ENCODE results near the gene SWSAP1. TPM values are rescaled to one million over a fixed set of nuclear protein-coding genes. Genes with fewer than 3 reads are reported as not detected.

SWSAP1 gene
- total and polyA plus RNA-seq, 9 of the 15 experiments (the other 6 are each of a cell fraction or from before 2014, with no cell fraction given), result 0.18 to 2.8 (median 1.7) TPM

DNA sequence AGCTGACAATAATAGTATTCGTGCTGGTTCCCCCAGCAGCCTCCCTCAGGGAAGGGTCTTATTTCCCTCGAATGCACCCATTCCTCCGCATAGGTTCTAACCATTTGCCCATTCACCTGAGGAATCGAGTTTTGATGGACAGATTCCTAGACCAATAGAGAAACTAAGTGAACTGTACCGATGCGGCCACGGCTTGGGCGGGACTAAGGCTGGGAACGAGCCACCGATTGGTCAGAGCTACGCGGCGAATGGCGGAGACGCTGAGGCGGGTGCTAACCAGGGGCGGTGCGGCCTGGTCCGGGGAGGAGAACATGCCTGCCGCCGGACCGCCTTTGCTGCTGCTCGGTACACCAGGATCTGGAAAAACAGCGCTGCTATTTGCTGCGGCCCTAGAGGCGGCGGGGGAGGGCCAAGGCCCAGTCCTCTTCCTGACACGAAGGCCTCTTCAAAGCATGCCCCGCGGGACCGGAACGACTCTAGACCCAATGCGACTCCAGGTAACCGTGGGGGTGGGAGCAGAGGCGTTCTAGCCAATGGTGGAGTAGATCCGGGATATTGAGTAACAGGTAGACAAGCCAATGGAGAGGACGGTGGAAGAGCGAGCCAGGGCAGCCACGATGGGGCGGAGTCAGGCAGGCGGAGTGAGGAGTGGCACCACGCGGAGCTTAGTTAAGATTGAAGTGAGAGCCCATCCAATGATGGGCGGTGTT lies at the start of gene SWSAP1 (continued):
- TF ChIP-seq, protein P1, sequence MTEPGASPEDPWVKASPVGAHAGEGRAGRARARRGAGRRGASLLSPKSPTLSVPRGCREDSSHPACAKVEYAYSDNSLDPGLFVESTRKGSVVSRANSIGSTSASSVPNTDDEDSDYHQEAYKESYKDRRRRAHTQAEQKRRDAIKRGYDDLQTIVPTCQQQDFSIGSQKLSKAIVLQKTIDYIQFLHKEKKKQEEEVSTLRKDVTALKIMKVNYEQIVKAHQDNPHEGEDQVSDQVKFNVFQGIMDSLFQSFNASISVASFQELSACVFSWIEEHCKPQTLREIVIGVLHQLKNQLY (CRISPR knock-in tag; conservative IDR thresholded peaks at IDR 0.05), result peak in 1 of 2 experiments; percentile 86; a peak in 1 of 4 replicates
- TF ChIP-seq DIDO1 (tag; IDR thresholded peaks at IDR 0.05; ENCODE audit: low read depth), result 0 out of 2 replicates have a peak, but pooled peaks have one; percentile 48
- no peak for TF ChIP-seq TFAM (CRISPR knock-in tag; conservative IDR thresholded peaks at IDR 0.05)
- no peak for TF ChIP-seq ZZZ3 (IDR thresholded peaks at IDR 0.05)
- TF ChIP-seq XRCC4 (IDR thresholded peaks at IDR 0.05; ENCODE audit: extremely low read depth, insufficient read depth, insufficient read length), result no peak
- TF ChIP-seq ZSCAN32 (CRISPR knock-in tag; IDR thresholded peaks at IDR 0.05), result 0 out of 2 replicates have a peak, but pooled peaks have one; percentile 50
- TF ChIP-seq NCOA1 (IDR thresholded peaks at IDR 0.05; ENCODE audit: low read depth), result 0 out of 2 replicates have a peak, but pooled peaks have one; percentile 8
- no peak for TF ChIP-seq ZNF121 (CRISPR knock-in tag; conservative IDR thresholded peaks at IDR 0.05)
- TF ChIP-seq RBM22 (IDR thresholded peaks at IDR 0.05; ENCODE audit: low read depth, low read length, poor library complexity, severe bottlenecking), result no peak
- TF ChIP-seq, protein P2, sequence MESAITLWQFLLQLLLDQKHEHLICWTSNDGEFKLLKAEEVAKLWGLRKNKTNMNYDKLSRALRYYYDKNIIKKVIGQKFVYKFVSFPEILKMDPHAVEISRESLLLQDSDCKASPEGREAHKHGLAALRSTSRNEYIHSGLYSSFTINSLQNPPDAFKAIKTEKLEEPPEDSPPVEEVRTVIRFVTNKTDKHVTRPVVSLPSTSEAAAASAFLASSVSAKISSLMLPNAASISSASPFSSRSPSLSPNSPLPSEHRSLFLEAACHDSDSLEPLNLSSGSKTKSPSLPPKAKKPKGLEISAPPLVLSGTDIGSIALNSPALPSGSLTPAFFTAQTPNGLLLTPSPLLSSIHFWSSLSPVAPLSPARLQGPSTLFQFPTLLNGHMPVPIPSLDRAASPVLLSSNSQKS (CRISPR knock-in tag; IDR thresholded peaks at IDR 0.05), result 0 out of 2 replicates have a peak, but pooled peaks have one; percentile 28
- TF ChIP-seq ARID2 (IDR thresholded peaks at IDR 0.05), result no peak
- TF ChIP-seq GTF2A2 (tag; IDR thresholded peaks at IDR 0.05), result no peak
- TF ChIP-seq NEUROD1 (IDR thresholded peaks at IDR 0.05; ENCODE audit: borderline replicate concordance, low read depth, low read length, partially characterized antibody), result peak; percentile 42
- TF ChIP-seq, protein P3, sequence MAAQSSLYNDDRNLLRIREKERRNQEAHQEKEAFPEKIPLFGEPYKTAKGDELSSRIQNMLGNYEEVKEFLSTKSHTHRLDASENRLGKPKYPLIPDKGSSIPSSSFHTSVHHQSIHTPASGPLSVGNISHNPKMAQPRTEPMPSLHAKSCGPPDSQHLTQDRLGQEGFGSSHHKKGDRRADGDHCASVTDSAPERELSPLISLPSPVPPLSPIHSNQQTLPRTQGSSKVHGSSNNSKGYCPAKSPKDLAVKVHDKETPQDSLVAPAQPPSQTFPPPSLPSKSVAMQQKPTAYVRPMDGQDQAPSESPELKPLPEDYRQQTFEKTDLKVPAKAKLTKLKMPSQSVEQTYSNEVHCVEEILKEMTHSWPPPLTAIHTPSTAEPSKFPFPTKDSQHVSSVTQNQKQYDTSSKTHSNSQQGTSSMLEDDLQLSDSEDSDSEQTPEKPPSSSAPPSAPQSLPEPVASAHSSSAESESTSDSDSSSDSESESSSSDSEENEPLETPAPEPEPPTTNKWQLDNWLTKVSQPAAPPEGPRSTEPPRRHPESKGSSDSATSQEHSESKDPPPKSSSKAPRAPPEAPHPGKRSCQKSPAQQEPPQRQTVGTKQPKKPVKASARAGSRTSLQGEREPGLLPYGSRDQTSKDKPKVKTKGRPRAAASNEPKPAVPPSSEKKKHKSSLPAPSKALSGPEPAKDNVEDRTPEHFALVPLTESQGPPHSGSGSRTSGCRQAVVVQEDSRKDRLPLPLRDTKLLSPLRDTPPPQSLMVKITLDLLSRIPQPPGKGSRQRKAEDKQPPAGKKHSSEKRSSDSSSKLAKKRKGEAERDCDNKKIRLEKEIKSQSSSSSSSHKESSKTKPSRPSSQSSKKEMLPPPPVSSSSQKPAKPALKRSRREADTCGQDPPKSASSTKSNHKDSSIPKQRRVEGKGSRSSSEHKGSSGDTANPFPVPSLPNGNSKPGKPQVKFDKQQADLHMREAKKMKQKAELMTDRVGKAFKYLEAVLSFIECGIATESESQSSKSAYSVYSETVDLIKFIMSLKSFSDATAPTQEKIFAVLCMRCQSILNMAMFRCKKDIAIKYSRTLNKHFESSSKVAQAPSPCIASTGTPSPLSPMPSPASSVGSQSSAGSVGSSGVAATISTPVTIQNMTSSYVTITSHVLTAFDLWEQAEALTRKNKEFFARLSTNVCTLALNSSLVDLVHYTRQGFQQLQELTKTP (IDR thresholded peaks at IDR 0.05; ENCODE audit: low read depth in 1 of 2, partially characterized antibody in 2 of 2), result peak in 1 of 2 experiments; percentile 37
- 0 out of 2 replicates have a peak, but pooled peaks have one; percentile 21 for TF ChIP-seq DMBX1 (CRISPR knock-in tag; IDR thresholded peaks at IDR 0.05; ENCODE audit: borderline replicate concordance)
- TF ChIP-seq, protein P4, sequence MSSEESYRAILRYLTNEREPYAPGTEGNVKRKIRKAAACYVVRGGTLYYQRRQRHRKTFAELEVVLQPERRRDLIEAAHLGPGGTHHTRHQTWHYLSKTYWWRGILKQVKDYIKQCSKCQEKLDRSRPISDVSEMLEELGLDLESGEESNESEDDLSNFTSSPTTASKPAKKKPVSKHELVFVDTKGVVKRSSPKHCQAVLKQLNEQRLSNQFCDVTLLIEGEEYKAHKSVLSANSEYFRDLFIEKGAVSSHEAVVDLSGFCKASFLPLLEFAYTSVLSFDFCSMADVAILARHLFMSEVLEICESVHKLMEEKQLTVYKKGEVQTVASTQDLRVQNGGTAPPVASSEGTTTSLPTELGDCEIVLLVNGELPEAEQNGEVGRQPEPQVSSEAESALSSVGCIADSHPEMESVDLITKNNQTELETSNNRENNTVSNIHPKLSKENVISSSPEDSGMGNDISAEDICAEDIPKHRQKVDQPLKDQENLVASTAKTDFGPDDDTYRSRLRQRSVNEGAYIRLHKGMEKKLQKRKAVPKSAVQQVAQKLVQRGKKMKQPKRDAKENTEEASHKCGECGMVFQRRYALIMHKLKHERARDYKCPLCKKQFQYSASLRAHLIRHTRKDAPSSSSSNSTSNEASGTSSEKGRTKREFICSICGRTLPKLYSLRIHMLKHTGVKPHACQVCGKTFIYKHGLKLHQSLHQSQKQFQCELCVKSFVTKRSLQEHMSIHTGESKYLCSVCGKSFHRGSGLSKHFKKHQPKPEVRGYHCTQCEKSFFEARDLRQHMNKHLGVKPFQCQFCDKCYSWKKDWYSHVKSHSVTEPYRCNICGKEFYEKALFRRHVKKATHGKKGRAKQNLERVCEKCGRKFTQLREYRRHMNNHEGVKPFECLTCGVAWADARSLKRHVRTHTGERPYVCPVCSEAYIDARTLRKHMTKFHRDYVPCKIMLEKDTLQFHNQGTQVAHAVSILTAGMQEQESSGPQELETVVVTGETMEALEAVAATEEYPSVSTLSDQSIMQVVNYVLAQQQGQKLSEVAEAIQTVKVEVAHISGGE (CRISPR knock-in tag; IDR thresholded peaks at IDR 0.05), result peak in 2 of 3 experiments; percentile 44 to 78; a peak in 3 of 6 replicates
- no peak for TF ChIP-seq COPS2 (conservative IDR thresholded peaks at IDR 0.05)
